AG04450 (cell line): ENCODE results near the gene OSBP. TPM values are rescaled to one million over a fixed set of nuclear protein-coding genes. Genes with fewer than 3 reads are reported as not detected.
"Not testable (repeated sequence)": the region's sequence is repeated elsewhere in the genome, so short reads cannot be mapped to it uniquely, and the experiment has no call there.

ENCODE experiments used
- CTCF ChIA-PET: fragments of 300-600, 350-600 bp; formaldehyde crosslinking; extraction: SDS; loops from one replicate; lab custom pipeline; 2022; ENCODE audit warnings: antibody characterized with exemption, inconsistent platforms; lab: Charles Lee
- POLR2A ChIA-PET: fragments of 350-600 bp; formaldehyde crosslinking; extraction: SDS; loops from one replicate; lab custom pipeline; 2021; ENCODE audit warnings: antibody characterized with exemption, inconsistent platforms; lab: Yijun Ruan, JAX
- DNase-seq: peaks from one replicate; pipeline ENCODE4 v3.0.0-alpha.2; 2011; ENCODE audit warnings: low read depth, low spot score
- H3K27ac ChIP-seq: one replicate; pipeline ENCODE4 v1.5.1; 2012; ENCODE audit warnings: low read depth, low read length, control low read depth
- H3K27me3 ChIP-seq: one replicate; pipeline ENCODE4 v1.6.0; 2012; ENCODE audit warnings: low read length; ENCODE audit not compliant: control insufficient read depth, insufficient read depth
- H3K4me3 ChIP-seq: 2 replicates; pipeline ENCODE4 v1.5.1; 2011; ENCODE audit warnings: mild to moderate bottlenecking, low read depth, low read length, control low read depth
- H3K9me3 ChIP-seq: 2 replicates; pipeline ENCODE4 v1.5.1; 2012; ENCODE audit warnings: low read length; ENCODE audit not compliant: control insufficient read depth, insufficient read depth
- polyA plus RNA-seq: library from polyadenylated mRNA; depleted of rRNA; stranded (reverse); fragments of >200 nt; gene quantifications from 2 replicates; pipeline ENCODE4 v1.2.3, GENCODE V29; 2011
- TF ChIP-seq, protein P1 (sequence below): IDR thresholded peaks from 2 replicates; pipeline ENCODE4 v1.5.1; 2011; ENCODE audit warnings: low read depth, low read length, control low read depth, inconsistent platforms

OSBP gene
- polyA plus RNA-seq, 1 experiment: 28.4 TPM

DNA sequence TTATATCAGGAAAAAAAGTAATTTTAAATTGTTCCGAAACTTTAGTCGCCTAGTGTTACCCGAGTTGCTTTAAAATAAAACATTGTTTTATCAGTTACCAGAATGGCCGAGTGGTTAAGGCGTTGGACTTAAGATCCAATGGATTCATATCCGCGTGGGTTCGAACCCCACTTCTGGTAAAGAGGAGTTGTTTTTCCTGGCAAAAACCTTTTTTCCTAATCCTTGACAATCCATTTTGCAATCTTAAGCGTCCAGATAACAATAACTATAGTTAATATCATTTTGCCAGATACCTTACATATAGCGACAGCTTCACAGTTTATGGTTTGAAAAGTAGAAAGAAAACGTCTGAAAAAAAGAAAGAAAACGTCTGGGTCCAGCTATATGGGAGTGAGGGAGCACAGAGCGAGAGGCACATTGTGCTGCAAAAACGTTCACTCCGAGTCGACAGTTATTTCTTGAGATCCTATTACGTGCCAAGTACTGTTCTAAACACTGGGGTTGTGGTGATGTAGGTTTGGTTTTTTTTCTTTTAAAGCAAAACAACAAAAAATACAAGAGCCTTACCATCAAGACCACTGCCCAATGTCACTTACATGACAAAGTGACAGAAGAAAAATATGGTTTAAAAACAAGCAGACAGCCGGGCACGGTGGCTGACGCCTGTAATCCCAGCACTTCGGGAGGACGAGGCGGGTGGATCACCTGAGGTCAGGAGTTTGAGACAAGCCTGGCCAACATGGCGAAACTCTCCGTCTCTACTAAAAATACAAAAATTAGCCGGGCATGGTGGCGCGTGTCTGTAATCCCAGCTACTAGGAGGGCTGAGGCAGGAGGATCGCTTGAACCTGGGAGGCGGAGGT is 63.7 kb downstream of the OSBP start:
- DNase-seq: no peak
- H3K4me3 ChIP-seq: peak overlapping the region; percentile 65
- ChIA-PET CTCF (interaction anchor here (0.6 kb wide), 1 partner anchor 91 kb away, joined by 4 read pairs; no protein-coding TSS in a partner anchor), POLR2A (interaction anchor here (0.6 to 0.8 kb wide), 3 partner anchors 14 to 61 kb away, joined by 3 to 4 read pairs (median 3); no protein-coding TSS in a partner anchor)
- no peaks in the 10 kb centered on the region for H3K27me3 ChIP-seq
- H3K27ac ChIP-seq: no peak overlapping the region
- TF ChIP-seq, protein P1, sequence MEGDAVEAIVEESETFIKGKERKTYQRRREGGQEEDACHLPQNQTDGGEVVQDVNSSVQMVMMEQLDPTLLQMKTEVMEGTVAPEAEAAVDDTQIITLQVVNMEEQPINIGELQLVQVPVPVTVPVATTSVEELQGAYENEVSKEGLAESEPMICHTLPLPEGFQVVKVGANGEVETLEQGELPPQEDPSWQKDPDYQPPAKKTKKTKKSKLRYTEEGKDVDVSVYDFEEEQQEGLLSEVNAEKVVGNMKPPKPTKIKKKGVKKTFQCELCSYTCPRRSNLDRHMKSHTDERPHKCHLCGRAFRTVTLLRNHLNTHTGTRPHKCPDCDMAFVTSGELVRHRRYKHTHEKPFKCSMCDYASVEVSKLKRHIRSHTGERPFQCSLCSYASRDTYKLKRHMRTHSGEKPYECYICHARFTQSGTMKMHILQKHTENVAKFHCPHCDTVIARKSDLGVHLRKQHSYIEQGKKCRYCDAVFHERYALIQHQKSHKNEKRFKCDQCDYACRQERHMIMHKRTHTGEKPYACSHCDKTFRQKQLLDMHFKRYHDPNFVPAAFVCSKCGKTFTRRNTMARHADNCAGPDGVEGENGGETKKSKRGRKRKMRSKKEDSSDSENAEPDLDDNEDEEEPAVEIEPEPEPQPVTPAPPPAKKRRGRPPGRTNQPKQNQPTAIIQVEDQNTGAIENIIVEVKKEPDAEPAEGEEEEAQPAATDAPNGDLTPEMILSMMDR: no peak
- no peaks in the 10 kb centered on the region for H3K9me3 ChIP-seq

DNA sequence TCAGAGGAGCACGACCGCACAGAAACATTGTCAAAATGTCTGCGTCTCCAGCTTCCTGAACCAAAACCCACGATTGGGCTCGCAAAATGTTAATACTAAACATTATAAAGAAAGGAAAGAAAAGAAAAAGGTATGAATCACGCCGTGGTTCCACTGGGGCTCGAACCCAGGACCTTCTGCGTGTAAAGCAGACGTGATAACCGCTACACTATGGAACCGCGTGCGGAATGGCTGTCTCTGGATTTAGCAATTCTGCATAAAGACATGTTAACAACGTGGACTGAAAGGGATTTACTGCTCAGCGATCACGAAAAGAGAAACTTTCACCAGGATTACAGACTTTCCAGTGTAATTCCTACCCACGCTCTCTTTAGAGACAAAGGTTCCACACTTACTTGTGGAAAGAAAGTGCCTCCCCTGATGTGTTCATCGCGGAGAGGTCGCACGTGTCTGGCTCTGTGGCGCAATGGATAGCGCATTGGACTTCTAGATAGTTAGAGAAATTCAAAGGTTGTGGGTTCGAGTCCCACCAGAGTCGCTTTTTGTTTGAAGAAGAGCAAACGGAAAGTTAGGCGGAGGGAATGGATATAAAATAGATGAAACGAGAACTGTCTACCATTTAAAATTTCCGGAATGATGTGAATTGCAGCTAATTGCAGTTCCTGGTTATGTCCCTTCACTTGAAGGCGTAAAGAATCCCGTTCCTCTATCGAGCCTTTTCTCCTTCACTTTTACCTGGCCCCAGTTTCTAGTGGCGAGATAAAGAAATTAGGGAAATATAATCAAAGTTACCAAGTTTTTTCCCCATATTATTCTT is 64.5 kb downstream of the OSBP start:
- CTCF ChIA-PET: interaction anchor here (0.6 to 2.6 kb wide), 3 partner anchors 9 to 129 kb away, joined by 4 to 12 read pairs (median 4); no protein-coding TSS in a partner anchor
- POLR2A ChIA-PET: interaction anchor here (0.6 to 0.8 kb wide), 3 partner anchors 15 to 1784 kb away, joined by 3 to 5 read pairs (median 4); no protein-coding TSS in a partner anchor

GRCh38 chr11:59550368-59550841 is 65.2 kb downstream of the OSBP start:
- H3K27ac ChIP-seq: peak overlapping the region; percentile 84
- H3K9me3 ChIP-seq: no peaks in the 10 kb centered on the region
- ChIA-PET POLR2A (interaction anchor here (0.6 to 1.0 kb wide), 5 partner anchors 10 to 1783 kb away, joined by 3 to 8 read pairs (median 5); partner anchors contain the start of gene PATL1), CTCF (interaction anchor here (1.3 to 4.9 kb wide), 3 partner anchors 10 to 130 kb away, joined by 4 to 34 read pairs (median 12); no protein-coding TSS in a partner anchor)
- H3K4me3 ChIP-seq: peak overlapping the region; percentile 65
- peak; percentile 92 for DNase-seq
- TF ChIP-seq, protein P1: peak; percentile 50
- H3K27me3 ChIP-seq: no peaks in the 10 kb centered on the region

More for the DNA sequence above, 64.5 kb downstream of the OSBP start:
- TF ChIP-seq, protein P1: no peak
- Histone ChIP-seq H3K27me3 (no peaks in the 10 kb centered on the region), H3K4me3 (peak overlapping the region; percentile 65), H3K27ac (peak overlapping the region; percentile 84), H3K9me3 (no peaks in the 10 kb centered on the region)
- peak; percentile 78 for DNase-seq

- Histone ChIP-seq H3K27ac (no peak overlapping the region), H3K27me3 (no peaks in the 10 kb centered on the region), H3K4me3 (no peak overlapping the region), H3K9me3 (no peaks in the 10 kb centered on the region)
- CTCF ChIA-PET: interaction anchor here (2.6 to 4.9 kb wide), 2 partner anchors 11 to 132 kb away, joined by 12 to 34 read pairs; no protein-coding TSS in a partner anchor
- POLR2A ChIA-PET: no interaction called here
- TF ChIP-seq, protein P1: no peak
- DNase-seq: no peak
Observed at GRCh38 chr11:59548309-59548656, 67.3 kb downstream of the OSBP start.

- POLR2A ChIA-PET, H3K9me3 ChIP-seq, H3K4me3 ChIP-seq, H3K27ac ChIP-seq, DNase-seq, H3K27me3 ChIP-seq: not testable (repeated sequence)
- CTCF ChIA-PET: interaction anchor here (4.9 kb wide), 1 partner anchor 10 kb away, joined by 34 read pairs; no protein-coding TSS in a partner anchor
Observed at GRCh38 chr11:59547605-59548308, 67.8 kb downstream of the OSBP start.
